Muscle layer of duodenum (tissue), 2 donors: ENCODE results near the gene LDLRAD4.

ENCODE experiments used
- H3K27ac ChIP-seq: one replicate; pipeline ENCODE4 v1.7.0; 2013; ENCODE audit warnings: mild to moderate bottlenecking, low read length
- H3K27me3 ChIP-seq: one replicate; pipeline ENCODE4 v1.7.0; 2013; ENCODE audit warnings: low read depth, mild to moderate bottlenecking, control low read depth, low read length
- H3K36me3 ChIP-seq, 2 donors: one replicate each; pipeline ENCODE4 v1.7.0; 2013; ENCODE audit warnings: low read length in 2 of 2, control low read depth in 1 of 2, mild to moderate bottlenecking in 1 of 2; ENCODE audit not compliant: insufficient read depth in 2 of 2, control insufficient read depth in 1 of 2
- H3K4me1 ChIP-seq, 2 donors: one replicate each; pipeline ENCODE4 v1.7.0; 2013; ENCODE audit warnings: low read length in 2 of 2, mild to moderate bottlenecking in 2 of 2, control low read depth in 1 of 2, moderate library complexity in 1 of 2; ENCODE audit not compliant: insufficient read depth in 2 of 2, control insufficient read depth in 1 of 2
- H3K4me3 ChIP-seq, 2 donors: one replicate each; pipeline ENCODE4 v1.7.0; 2013; ENCODE audit warnings: low read length in 2 of 2, low read depth in 1 of 2, mild to moderate bottlenecking in 1 of 2
- H3K9me3 ChIP-seq, 2 donors: one replicate each; pipeline ENCODE4 v1.7.0; 2013; ENCODE audit warnings: low read length in 2 of 2, control low read depth in 1 of 2, mild to moderate bottlenecking in 1 of 2; ENCODE audit not compliant: control insufficient read depth in 1 of 2
- donor health status: healthy.

The LDLRAD4 gene

DNA sequence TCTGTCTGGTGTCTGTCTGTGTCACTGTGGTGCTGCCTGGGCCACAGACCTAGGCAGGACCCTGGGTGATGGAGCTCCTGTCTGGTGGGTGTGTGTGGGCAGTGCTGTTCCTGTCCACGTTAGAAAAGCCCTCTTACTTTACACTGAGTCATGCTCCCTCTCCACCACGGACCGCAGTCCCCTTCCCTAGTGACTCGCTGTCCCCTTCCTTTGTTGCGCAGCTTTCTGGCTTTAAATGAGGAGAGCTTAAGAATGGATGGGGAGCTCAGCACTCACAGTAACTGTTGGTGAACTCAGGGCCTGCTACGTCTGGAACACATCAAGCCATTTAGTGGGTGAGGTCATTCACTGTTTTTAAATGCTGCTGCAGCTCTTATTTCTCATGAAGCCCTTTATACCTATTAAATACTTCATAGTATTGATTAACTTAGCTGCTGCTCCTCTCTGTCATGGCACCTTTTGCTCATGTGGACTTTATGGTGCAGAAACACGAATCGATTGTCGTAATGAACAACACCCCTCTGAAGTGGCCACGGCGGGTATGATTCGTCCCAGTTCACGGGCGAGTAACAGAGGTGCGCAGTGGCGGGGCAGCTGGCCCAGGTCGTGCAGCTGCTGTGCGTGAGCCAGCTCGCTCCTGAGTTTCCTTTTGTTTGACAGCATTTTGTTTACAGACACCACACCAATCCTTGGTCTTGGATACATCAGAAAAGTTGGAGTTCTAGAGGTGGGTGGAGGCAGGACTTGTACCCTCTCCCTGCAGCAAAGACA lies 100.4 kb downstream of the LDLRAD4 start:
- no peaks in the 10 kb centered on the region for H3K36me3 ChIP-seq
- no peak overlapping the region for H3K4me3 ChIP-seq
- no peak overlapping the region for H3K27ac ChIP-seq
- H3K4me1 ChIP-seq: no peaks in the 10 kb centered on the region
- peaks cover 5 to 6% of the 10 kb centered on the region in 2 donors for H3K9me3 ChIP-seq
- H3K27me3 ChIP-seq: no peaks in the 10 kb centered on the region

- H3K36me3 ChIP-seq: no peaks in the 10 kb centered on the region
- no peak overlapping the region for H3K4me3 ChIP-seq
- H3K4me1 ChIP-seq: no peaks in the 10 kb centered on the region
- H3K9me3 ChIP-seq: peaks cover 5 to 6% of the 10 kb centered on the region in 2 donors
- no peak overlapping the region for H3K27ac ChIP-seq
- H3K27me3 ChIP-seq: no peaks in the 10 kb centered on the region
Observed at GRCh38 chr18:13319629-13320028, 101.1 kb downstream of the LDLRAD4 start.

- Histone ChIP-seq H3K4me3 (no peak overlapping the region), H3K4me1 (no peaks in the 10 kb centered on the region), H3K27ac (no peak overlapping the region), H3K27me3 (no peaks in the 10 kb centered on the region), H3K36me3 (no peaks in the 10 kb centered on the region), H3K9me3 (peaks cover 5 to 6% of the 10 kb centered on the region in 2 donors)
Observed at GRCh38 chr18:13320096-13320495, 101.5 kb downstream of the LDLRAD4 start.

DNA sequence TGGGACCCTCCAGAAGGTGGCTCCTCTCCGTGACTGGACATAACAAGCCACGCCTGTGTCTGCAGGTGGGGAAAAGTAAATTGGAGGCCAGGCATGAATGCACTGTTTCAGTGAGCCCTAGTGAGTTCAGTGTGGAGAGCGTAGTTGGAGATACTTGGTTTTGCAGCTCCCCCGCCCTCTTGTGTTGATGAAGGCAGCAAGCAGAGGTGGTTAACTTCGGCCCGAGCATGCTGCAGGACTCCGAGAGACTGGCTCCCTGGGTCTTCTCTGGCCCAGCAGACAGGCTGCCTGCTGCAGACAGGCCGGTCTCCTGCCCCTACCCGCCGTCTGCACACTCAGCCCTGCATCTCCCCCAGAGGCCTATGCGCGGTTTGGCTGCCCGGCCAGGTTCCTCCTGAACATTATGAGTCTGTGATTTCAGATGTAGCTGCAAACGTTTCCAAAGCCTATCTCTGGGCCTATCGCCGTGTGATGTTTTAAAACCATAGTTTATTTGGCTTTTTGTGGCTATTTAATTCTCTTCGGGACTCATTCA lies 102.4 kb downstream of the LDLRAD4 start:
- Histone ChIP-seq H3K27ac (no peak overlapping the region), H3K27me3 (no peaks in the 10 kb centered on the region), H3K9me3 (peaks cover 2 to 5% of the 10 kb centered on the region in 2 donors), H3K4me1 (no peaks in the 10 kb centered on the region), H3K36me3 (no peaks in the 10 kb centered on the region), H3K4me3 (no peak overlapping the region)

GRCh38 chr18:13321923-13322322 lies 103.4 kb downstream of the LDLRAD4 start:
- no peaks in the 10 kb centered on the region for H3K4me1 ChIP-seq
- no peaks in the 10 kb centered on the region for H3K36me3 ChIP-seq
- H3K27ac ChIP-seq: no peak overlapping the region
- no peaks in the 10 kb centered on the region for H3K9me3 ChIP-seq
- no peak overlapping the region for H3K4me3 ChIP-seq
- H3K27me3 ChIP-seq: no peaks in the 10 kb centered on the region

DNA sequence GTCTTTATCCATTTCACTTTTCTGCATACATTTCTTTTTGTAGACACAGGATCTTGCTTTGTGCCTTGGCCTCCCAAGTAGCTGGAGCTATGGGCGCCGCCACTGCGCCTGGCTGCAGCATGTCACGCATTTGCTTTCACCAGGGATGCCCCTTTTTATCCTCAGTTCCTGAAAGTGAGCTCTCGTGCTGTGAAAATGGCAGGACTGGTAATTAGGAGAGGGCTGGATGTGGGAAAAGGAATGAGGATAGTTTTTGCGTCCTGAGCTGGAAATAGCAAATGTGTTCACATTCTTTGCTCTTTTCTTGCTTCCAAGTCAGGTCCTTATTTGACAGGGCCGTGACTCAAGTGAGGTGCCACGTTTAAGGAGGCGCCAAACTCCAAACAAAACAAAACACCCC lies 104.6 kb downstream of the LDLRAD4 start:
- Histone ChIP-seq H3K36me3 (no peaks in the 10 kb centered on the region), H3K27me3 (no peaks in the 10 kb centered on the region), H3K27ac (no peak overlapping the region), H3K9me3 (no peaks in the 10 kb centered on the region), H3K4me3 (no peak overlapping the region), H3K4me1 (no peaks in the 10 kb centered on the region)

- Histone ChIP-seq H3K36me3 (no peaks in the 10 kb centered on the region), H3K27ac (no peak overlapping the region), H3K4me3 (no peak overlapping the region), H3K9me3 (no peaks in the 10 kb centered on the region), H3K27me3 (no peaks in the 10 kb centered on the region), H3K4me1 (no peaks in the 10 kb centered on the region)
Observed at GRCh38 chr18:13324880-13325279, 106.3 kb downstream of the LDLRAD4 start.

DNA sequence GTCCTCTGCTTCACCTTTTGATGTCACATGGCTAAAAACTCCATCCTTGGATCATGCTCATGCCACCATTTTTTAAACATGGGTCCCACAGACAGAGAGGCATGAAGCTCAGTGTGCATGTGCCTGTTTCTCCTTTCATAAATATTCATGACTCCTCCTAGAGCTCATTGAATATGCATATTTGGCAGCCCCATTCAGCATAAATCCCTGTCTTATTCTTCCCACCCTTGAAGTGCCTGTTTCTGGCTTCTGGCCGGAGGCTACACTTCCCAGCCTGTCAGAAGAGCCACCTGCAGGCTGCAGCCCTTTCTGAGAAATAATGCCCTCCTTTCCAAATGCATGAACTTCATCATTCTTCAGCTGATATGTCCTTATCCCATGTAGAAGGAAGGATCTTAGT lies 109.7 kb downstream of the LDLRAD4 start:
- Histone ChIP-seq H3K27me3 (no peaks in the 10 kb centered on the region), H3K36me3 (no peaks in the 10 kb centered on the region), H3K27ac (no peak overlapping the region), H3K4me3 (no peak overlapping the region), H3K4me1 (no peaks in the 10 kb centered on the region), H3K9me3 (no peaks in the 10 kb centered on the region)

- H3K27ac ChIP-seq: no peak overlapping the region
- no peaks in the 10 kb centered on the region for H3K4me1 ChIP-seq
- H3K36me3 ChIP-seq: no peaks in the 10 kb centered on the region
- H3K9me3 ChIP-seq: peaks cover 3% of the 10 kb centered on the region in 2 donors
- H3K4me3 ChIP-seq: no peak overlapping the region
- H3K27me3 ChIP-seq: no peaks in the 10 kb centered on the region
Observed at GRCh38 chr18:13330996-13331395, 112.4 kb downstream of the LDLRAD4 start.

DNA sequence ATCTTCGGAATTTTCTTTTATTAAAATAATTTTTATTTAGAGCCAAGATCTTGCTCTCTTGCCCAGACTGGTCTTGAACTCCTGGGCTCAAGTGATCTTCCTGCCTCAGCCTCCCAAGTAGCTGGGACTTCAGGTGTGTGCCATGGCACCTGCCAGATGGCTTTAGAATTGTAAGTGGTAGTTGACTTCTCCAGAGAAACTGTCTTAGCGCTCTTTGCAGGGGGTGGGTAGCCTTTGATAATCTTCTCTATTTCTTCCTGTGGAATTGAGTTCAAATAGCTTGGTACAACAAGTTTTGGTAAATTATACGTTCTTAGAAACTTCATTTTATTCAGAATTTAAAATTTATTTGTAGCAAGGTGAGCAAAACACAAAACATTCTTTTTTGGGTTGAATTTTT lies 113.3 kb downstream of the LDLRAD4 start:
- Histone ChIP-seq H3K9me3 (peaks cover 3% of the 10 kb centered on the region in 2 donors), H3K27me3 (no peaks in the 10 kb centered on the region), H3K4me1 (no peaks in the 10 kb centered on the region), H3K4me3 (no peak overlapping the region), H3K27ac (no peak overlapping the region), H3K36me3 (no peaks in the 10 kb centered on the region)

DNA sequence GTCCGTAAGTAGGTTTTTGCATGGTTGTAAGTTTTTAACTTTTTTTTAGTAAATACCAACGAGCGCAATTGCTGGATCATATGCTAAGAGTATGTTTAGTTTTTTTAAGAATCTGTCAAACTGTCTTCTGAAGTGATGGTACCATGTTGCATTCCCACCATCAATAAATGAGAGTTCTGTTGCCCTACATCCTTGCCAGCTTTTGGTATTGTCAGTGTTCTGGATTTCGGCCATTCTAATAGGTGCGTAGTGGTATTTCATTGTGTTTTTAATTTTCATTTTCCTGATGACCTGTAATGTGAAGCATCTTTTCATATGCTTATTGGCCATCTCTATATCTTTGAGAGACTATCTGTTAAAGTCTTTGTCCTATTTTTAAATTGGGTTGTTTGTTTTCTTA lies 114.3 kb downstream of the LDLRAD4 start:
- H3K4me3 ChIP-seq: no peak overlapping the region
- H3K4me1 ChIP-seq: no peaks in the 10 kb centered on the region
- no peaks in the 10 kb centered on the region for H3K27me3 ChIP-seq
- H3K9me3 ChIP-seq: peaks cover 3% of the 10 kb centered on the region in 2 donors
- no peaks in the 10 kb centered on the region for H3K36me3 ChIP-seq
- H3K27ac ChIP-seq: no peak overlapping the region

GRCh38 chr18:13335903-13336302 lies 117.3 kb downstream of the LDLRAD4 start:
- H3K36me3 ChIP-seq: no peaks in the 10 kb centered on the region
- no peak overlapping the region for H3K4me3 ChIP-seq
- peaks cover 3 to 7% of the 10 kb centered on the region in 2 donors for H3K9me3 ChIP-seq
- H3K27me3 ChIP-seq: no peaks in the 10 kb centered on the region
- no peak overlapping the region for H3K27ac ChIP-seq
- H3K4me1 ChIP-seq: no peaks in the 10 kb centered on the region
